Cardiac fibroblast (primary cell): ENCODE measurements around the gene ITGA11.

Experiments
- DNase-seq, 2 donors: peaks; one replicate each; pipeline versions ENCODE4 v3.0.0 to v3.0.0-alpha.2; 2010; ENCODE audit warnings: low read depth in 2 of 2
- H3K4me3 ChIP-seq, 2 donors: replicated peaks in 1 of 2; 1 replicate in 1 of 2; 2 replicates in 1 of 2; pipeline ENCODE4 v1.5.1; 2011; ENCODE audit warnings: low read depth in 2 of 2, low read length in 2 of 2, mild to moderate bottlenecking in 2 of 2, moderate library complexity in 1 of 2
- TF ChIP-seq, protein P1 (sequence below): IDR thresholded peaks from one replicate; pipeline ENCODE4 v1.5.1; 2011; ENCODE audit warnings: low read depth, mild to moderate bottlenecking, low read length, inconsistent platforms

The ITGA11 gene

DNA sequence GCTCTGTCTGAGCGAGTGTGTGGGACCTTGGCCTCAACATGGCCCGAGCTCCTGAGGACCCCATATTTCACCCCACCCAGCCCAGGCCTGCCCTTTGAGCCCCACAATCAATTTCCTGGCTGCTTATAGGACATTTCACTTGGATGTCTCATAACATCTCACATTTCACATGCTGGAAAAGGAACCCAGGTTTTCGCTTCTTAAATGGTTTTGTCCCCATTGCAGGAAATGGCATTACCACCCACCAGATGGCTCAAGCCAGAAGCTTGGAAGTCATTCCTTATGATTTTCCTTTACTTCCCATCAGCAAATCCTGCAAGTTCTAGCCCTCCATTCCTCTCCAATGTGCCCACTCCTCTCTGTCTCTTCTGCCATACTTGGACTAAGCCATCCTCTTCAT lies 14.9 kb downstream of the ITGA11 start:
- TF ChIP-seq, protein P1, sequence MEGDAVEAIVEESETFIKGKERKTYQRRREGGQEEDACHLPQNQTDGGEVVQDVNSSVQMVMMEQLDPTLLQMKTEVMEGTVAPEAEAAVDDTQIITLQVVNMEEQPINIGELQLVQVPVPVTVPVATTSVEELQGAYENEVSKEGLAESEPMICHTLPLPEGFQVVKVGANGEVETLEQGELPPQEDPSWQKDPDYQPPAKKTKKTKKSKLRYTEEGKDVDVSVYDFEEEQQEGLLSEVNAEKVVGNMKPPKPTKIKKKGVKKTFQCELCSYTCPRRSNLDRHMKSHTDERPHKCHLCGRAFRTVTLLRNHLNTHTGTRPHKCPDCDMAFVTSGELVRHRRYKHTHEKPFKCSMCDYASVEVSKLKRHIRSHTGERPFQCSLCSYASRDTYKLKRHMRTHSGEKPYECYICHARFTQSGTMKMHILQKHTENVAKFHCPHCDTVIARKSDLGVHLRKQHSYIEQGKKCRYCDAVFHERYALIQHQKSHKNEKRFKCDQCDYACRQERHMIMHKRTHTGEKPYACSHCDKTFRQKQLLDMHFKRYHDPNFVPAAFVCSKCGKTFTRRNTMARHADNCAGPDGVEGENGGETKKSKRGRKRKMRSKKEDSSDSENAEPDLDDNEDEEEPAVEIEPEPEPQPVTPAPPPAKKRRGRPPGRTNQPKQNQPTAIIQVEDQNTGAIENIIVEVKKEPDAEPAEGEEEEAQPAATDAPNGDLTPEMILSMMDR, result no peak
- no peak overlapping the region for H3K4me3 ChIP-seq
- no peak for DNase-seq

DNA sequence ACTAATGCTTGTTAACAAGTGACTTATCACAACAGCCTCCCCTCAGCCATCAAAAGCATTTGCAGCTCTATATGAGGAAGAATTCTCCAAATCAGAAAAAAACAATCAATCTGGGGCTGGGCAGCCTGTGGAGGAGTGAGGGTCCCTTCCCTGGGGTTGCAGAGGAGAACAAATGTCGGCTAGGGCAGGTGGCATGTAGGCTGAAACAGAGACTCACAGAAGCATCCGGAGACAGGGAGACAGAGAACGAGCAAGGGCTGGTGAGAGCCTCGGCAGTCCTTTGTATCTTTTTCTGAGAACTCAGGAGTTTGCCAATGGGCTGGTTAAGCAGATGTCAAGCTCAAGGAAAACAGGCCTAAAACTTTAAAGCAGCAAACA lies 15.8 kb downstream of the ITGA11 start:
- H3K4me3 ChIP-seq, result no peak overlapping the region
- TF ChIP-seq, protein P1, result no peak
- DNase-seq, result no peak

DNA sequence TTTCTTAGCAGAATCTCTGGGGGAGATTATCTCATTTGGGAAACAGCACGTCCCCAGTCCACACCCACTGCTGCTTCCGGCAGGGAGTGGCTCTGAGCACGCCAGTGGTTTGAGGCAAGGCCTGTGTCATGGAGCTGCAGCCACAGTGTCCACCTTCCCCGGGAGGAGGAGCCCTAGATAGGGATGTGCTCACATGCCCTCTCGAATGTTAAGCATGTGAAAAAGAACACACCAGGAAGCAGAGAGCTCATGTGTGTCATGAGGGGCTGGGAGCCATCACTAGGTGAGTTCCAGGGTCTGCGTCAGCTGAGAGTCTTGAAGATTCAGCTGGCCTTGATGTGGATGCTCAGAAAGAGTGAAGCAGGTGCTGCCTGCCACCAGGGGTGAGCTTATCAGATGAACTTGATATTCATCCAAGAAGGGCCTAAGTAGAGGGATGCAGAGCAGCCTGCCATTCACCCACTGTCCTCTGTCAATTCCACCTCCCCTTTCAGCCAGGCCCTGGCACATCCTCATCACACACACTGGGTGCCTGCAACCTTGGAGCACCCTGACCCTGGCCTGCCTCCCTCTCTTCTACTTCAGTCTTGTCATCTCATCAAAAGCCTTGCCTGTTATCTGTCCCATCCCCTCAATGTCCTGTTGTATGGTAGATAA lies 16.3 kb downstream of the ITGA11 start:
- H3K4me3 ChIP-seq, result no peak overlapping the region
- TF ChIP-seq, protein P1, result no peak
- no peak for DNase-seq

DNA sequence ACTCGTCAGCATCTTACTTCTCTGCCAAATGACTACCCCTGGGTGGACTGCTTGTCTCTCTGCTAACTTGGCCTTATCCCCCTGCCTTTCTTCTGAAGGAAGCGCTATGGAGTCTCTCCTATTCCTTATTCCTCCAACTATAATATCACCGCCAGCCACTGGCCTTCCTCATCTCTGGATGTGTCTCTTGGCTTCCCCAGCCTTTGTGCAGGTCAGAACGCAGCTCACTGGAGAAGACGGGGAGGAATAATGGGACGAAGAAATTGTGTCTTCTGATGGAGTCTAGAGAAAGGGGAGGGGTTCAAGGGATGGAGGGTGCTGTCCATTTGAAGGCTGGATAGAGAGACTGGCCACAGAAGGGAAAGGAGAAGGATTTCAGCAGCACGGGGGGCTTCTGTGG lies 16.9 kb downstream of the ITGA11 start:
- TF ChIP-seq, protein P1, result no peak
- H3K4me3 ChIP-seq, result no peak overlapping the region
- DNase-seq, result no peak

DNA sequence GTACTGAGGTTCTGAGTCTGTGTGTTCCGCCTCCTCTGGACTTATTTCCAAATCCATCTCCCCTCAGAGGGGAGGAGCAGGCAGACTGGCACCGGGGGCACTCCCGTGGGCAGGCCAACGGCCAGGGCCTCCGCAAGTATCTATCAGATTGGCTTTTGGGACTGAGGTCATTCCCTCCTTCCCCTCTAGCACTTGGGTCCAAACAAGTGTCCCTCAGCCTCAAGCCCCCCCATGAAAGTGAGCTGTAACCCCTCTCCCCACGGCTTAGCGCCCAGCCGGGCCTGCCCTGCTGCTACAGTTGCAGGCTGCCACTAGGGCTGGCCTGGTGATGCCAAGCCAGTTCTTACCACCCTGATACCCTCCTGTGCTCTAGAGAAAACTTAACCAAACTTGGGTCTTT lies 17.4 kb downstream of the ITGA11 start:
- TF ChIP-seq, protein P1, result no peak
- no peak overlapping the region for H3K4me3 ChIP-seq
- DNase-seq, result no peak

DNA sequence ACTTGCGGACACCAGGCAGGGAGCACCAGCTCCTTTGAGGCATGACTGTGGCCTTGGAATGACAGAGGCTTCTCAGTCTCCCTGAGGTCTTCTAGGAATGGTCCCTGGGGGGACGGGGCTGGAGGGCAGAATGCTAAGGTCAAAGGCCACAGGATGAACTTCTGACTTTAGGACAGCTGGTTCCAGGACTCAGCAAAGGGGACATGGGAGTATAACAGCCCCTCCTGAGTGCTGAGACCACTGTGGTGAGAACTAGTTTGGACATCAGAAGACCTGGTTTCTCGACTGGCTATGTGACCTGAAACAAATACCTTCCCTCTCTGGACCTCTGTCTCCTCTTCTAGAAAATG lies 17.8 kb downstream of the ITGA11 start:
- no peak overlapping the region for H3K4me3 ChIP-seq
- no peak for DNase-seq
- TF ChIP-seq, protein P1, result no peak

DNA sequence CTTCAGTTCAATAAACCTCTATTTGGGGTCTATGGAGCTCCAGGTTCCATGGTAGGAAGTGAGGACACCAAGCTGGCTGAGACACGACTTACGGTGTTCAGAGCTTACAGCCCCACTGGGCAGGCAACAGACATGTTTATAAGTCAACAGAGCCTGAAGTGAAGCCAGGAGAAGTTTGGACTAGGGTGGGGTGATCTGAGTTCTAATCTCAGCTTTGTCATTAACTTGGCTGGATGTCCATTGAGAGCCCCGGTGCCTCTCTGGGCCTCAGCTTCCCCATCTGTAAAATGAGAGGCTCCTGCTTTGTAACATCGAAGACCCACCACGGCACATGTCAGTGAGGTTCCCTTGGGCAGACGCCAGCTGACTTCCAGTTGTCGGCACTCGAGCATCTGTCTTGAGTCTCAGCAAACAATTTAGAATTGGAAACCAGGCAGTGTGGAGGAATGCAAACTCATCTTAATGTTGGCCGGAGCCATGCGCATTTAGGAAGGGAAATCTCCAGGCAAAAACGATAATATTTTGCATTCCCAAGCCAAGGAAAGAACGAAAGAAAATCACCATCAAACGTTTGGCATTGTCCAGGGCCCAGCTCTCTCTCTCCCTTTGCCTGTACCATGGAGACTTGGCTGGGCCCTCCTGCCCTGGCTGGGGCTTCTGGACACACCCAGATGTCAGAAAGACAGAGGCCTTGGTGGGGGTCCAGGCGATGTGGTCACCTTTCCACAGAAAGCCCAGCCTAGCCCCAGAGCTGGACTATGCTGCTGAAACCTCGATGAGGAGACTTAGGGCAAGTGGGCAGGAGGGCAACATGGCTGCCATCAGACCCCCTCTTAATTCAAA lies 18.4 kb downstream of the ITGA11 start:
- no peak for DNase-seq

More for the DNA sequence above, 18.4 kb downstream of the ITGA11 start:
- H3K4me3 ChIP-seq, result no peak overlapping the region
- TF ChIP-seq, protein P1, result no peak
